K562 (cell line): ENCODE measurements around the gene CNP. TPM values are rescaled to one million over a fixed set of nuclear protein-coding genes. Genes with fewer than 3 reads are reported as not detected.
A peak's percentile ranks its signal among the peaks of the same experiment; 100 is the strongest.
"Not testable (repeated sequence)": the region's sequence is repeated elsewhere in the genome, so short reads cannot be mapped to it uniquely, and the experiment has no call there.

Source experiments
- ATAC-seq: fragments of 200-7000 bp; cut with Tn5 transposase; 3 replicates; pipeline ENCODE4 v1.9.1; 2020; ENCODE audit warnings: moderate library complexity
- BruUV-seq: library from RNA; stranded (reverse); fragments of 400-500 nt; replicated peaks from 2 replicates; lab custom pipeline; 2021; lab: Mats Ljungman, UMichigan
- CTCF ChIA-PET: fragments of 300-600 bp; formaldehyde crosslinking; extraction: SDS; loops from one replicate; lab custom pipeline; 2021; ENCODE audit warnings: low intra/inter-chr PET ratio; lab: Yijun Ruan, JAX
- POLR2A ChIA-PET: fragments of 300-600, 350-650 bp; sonication (Branson Sonifier 250); formaldehyde crosslinking; extraction: SDS; loops from one replicate; lab custom pipeline; 2021; ENCODE audit warnings: antibody characterized with exemption, inconsistent platforms; lab: Yijun Ruan, JAX
- DNase-seq, 4 experiments: peaks; one replicate each; pipeline versions ENCODE4 v3.0.0 to v3.0.0-alpha.2; 2011 to 2018; ENCODE audit warnings: low spot score in 3 of 4, mixed read lengths in 3 of 4; ENCODE audit errors: extremely low read depth in 1 of 4
- FAIRE-seq: peaks from 2 replicates; lab custom pipeline; 2011; peaks lifted over from hg19 to GRCh38; lab: Jason Lieb, UNC
- H2AFZ ChIP-seq: 2 replicates; pipeline ENCODE4 v1.6.0; 2011; ENCODE audit warnings: low read depth, low read length, control low read depth, inconsistent platforms
- H3K27ac ChIP-seq: fragments of 200-600 bp; 3 replicates; pipeline ENCODE4 v1.8.0; 2011; ENCODE audit warnings: low read depth, mild to moderate bottlenecking, control low read depth, inconsistent platforms, low read length, moderate library complexity, mixed read lengths; ENCODE audit errors: extremely low read depth
- H3K27me3 ChIP-seq, 2 experiments: fragments of 300-600 bp in 1 of 2; 2 replicates in 1 of 2; 3 replicates in 1 of 2; pipeline versions ENCODE4 v1.6.0 to v1.8.0; 2011; ENCODE audit warnings: inconsistent platforms in 2 of 2, low read length in 2 of 2, mild to moderate bottlenecking in 1 of 2, mixed read lengths in 1 of 2, moderate library complexity in 1 of 2; ENCODE audit not compliant: control insufficient read depth in 2 of 2, insufficient read depth in 2 of 2
- H3K36me3 ChIP-seq: fragments of 300-600 bp; 3 replicates; pipeline ENCODE4 v1.8.0; 2011; ENCODE audit warnings: mild to moderate bottlenecking, low read length, inconsistent platforms; ENCODE audit not compliant: control insufficient read depth, insufficient read depth
- H3K4me1 ChIP-seq, 2 experiments: fragments of 200-600 bp in 1 of 2; replicated peaks in 1 of 2; 2 replicates in 1 of 2; 3 replicates in 1 of 2; pipeline versions ENCODE4 v1.5.1 to v1.8.0; 2011; ENCODE audit warnings: inconsistent platforms in 2 of 2, low read length in 2 of 2, mild to moderate bottlenecking in 1 of 2, mixed read lengths in 1 of 2, moderate library complexity in 1 of 2; ENCODE audit not compliant: control insufficient read depth in 2 of 2, insufficient read depth in 2 of 2
- H3K4me2 ChIP-seq: 2 replicates; pipeline ENCODE4 v1.6.1; 2011; ENCODE audit warnings: low read length, control low read depth, inconsistent platforms, mixed read lengths; ENCODE audit not compliant: insufficient read depth
- H3K4me3 ChIP-seq: fragments of 200-600 bp; sonication (generic), shearing (Covaris generic); 2 replicates; pipeline ENCODE4 v1.5.1; 2016; ENCODE audit warnings: control low read depth, inconsistent platforms
- H3K79me2 ChIP-seq: fragments of 200-600 bp; 3 replicates; pipeline ENCODE4 v1.8.0; 2011; ENCODE audit warnings: low read length, inconsistent platforms; ENCODE audit not compliant: control insufficient read depth, insufficient read depth
- H3K9ac ChIP-seq, 2 experiments: 2 replicates each; pipeline versions ENCODE4 v1.6.0 to v1.6.1; 2011; ENCODE audit warnings: low read depth in 2 of 2, low read length in 2 of 2, control low read depth in 1 of 2, inconsistent platforms in 1 of 2, mild to moderate bottlenecking in 1 of 2, mixed read lengths in 1 of 2; ENCODE audit not compliant: insufficient read depth in 1 of 2
- H3K9me1 ChIP-seq: one replicate; pipeline ENCODE4 v1.6.0; 2011; ENCODE audit warnings: inconsistent platforms, mild to moderate bottlenecking, low read length, moderate library complexity; ENCODE audit not compliant: control insufficient read depth, insufficient read depth
- H3K9me3 ChIP-seq: replicated peaks from 2 replicates; pipeline ENCODE4 v1.5.1; 2011; ENCODE audit warnings: low read depth, low read length, inconsistent platforms; ENCODE audit not compliant: control insufficient read depth, insufficient read depth
- H4K20me1 ChIP-seq: replicated peaks from 2 replicates; pipeline ENCODE4 v1.6.1; 2011; ENCODE audit warnings: low read length, inconsistent platforms, mixed read lengths; ENCODE audit not compliant: control insufficient read depth, insufficient read depth
- ASH1L ChIP-seq: fragments of 450-650 bp; IDR thresholded peaks from 2 replicates; pipeline ENCODE4 v1.6.1; 2018; ENCODE audit warnings: borderline replicate concordance, mild to moderate bottlenecking, low read depth; ENCODE audit not compliant: partially characterized antibody
- CTCFL ChIP-seq: IDR thresholded peaks from 2 replicates; pipeline ENCODE4 v1.6.1; 2011; ENCODE audit warnings: borderline replicate concordance, low read depth, mild to moderate bottlenecking, moderate library complexity, low read length; ENCODE audit not compliant: insufficient read depth, poor library complexity, severe bottlenecking
- NFYB ChIP-seq: IDR thresholded peaks from 2 replicates; pipeline ENCODE4 v1.6.1; 2011; ENCODE audit warnings: mild to moderate bottlenecking, moderate library complexity; ENCODE audit not compliant: insufficient read length; ENCODE audit errors: extremely low read depth
- PKNOX1 ChIP-seq: fragments of 450-650 bp; IDR thresholded peaks from 2 replicates; pipeline ENCODE4 v1.6.1; 2016
- RBM25 ChIP-seq: fragments of 200-400 bp; formaldehyde crosslinking; IDR thresholded peaks from 2 replicates; pipeline ENCODE4 v1.6.1; 2018; ENCODE audit warnings: low read length, low read depth, moderate library complexity; ENCODE audit not compliant: severe bottlenecking
- RFX1 ChIP-seq: fragments of 450-650 bp; IDR thresholded peaks from 2 replicates; pipeline ENCODE4 v1.6.1; 2016; ENCODE audit warnings: mild to moderate bottlenecking, moderate library complexity
- TFAM ChIP-seq: fragments of 250-450 bp; sonication (Bioruptor Pico); conservative IDR thresholded peaks from 2 replicates; pipeline ENCODE4 v1.5.0; 2021; ENCODE audit warnings: mild to moderate bottlenecking, moderate library complexity
- ZNF311 ChIP-seq: fragments of 250-450 bp; sonication (Bioruptor Pico); IDR thresholded peaks from 2 replicates; pipeline ENCODE4 v1.4.0; 2020; ENCODE audit warnings: mild to moderate bottlenecking, moderate library complexity
- WGBS: fragments of 100-300 bp; shearing (Covaris generic); methylation state at CpG from one replicate; pipeline ENCODE4 v1.1.6; 2016; ENCODE audit warnings: low coverage, mixed read lengths; ENCODE audit not compliant: insufficient coverage; ENCODE audit errors: missing lambda C conversion rate; 5-methylcytosine and 5-hydroxymethylcytosine counted together
- in situ Hi-C: fragments of 300-500 bp; cut with MboI; formaldehyde crosslinking; loops from 4 replicates; pipeline ENCODE4 v1.15.0; 2018; ENCODE audit warnings: inconsistent platforms, mixed read lengths
- intact Hi-C: fragments of 100-400 bp; cut with micrococcal nuclease; formaldehyde crosslinking; loops from 2 replicates; pipeline ENCODE4 v1.14.2; 2022
- polyA plus RNA-seq, 8 experiments: library from polyadenylated mRNA; depleted of rRNA in 4 of 8; stranded (reverse) in 5 of 8; unstranded in 3 of 8; fragments of >200 nt; fragmentation: Nextera tagmentation in 2 of 8; fragmentation: Illumina TruSeq in 1 of 8; extraction: Ambion mirVana in 2 of 8; extraction: Trizol in 1 of 8; gene quantifications; 2 replicates each; pipeline versions ENCODE4 v1.2.1 to v1.2.3, GENCODE V29; 2011 to 2014; ENCODE audit warnings: inconsistent platforms in 1 of 8, missing spikeins in 1 of 8
- total RNA-seq, 7 experiments: library from RNA; depleted of rRNA in 6 of 7; stranded (reverse); fragments of >200 nt in 6 of 7; fragmentation: Illumina TruSeq in 2 of 7; extraction: Trizol in 2 of 7; gene quantifications; 2 replicates each; pipeline versions ENCODE4 v1.2.1 to v1.2.3, GENCODE V29; 2011 to 2021; ENCODE audit warnings: low replicate concordance in 1 of 7

CNP gene
- total and polyA plus RNA-seq, 9 of the 15 experiments (the other 6 are each of a cell fraction or from before 2014, with no cell fraction given) = 1.7 to 52.0 (median 29.1) TPM

- no peak overlapping the region for H3K4me3 ChIP-seq
- ChIA-PET CTCF (no interaction called here), POLR2A (interaction anchor here (0.8 to 1.0 kb wide), 2 partner anchors 18 to 22 kb away, joined by 3 read pairs; no protein-coding TSS in a partner anchor)
- H2AFZ ChIP-seq = no peak overlapping the region
- 89% methylated on average over 3 of the region's 3 CpGs for WGBS
- FAIRE-seq = peak; percentile 60
- intact Hi-C loops (no loop called here), in situ Hi-C loops (no loop called here)
- no peaks in the 10 kb centered on the region for H3K27me3 ChIP-seq
- no peak overlapping the region for H3K4me2 ChIP-seq
- BruUV-seq = no TSS peak
- H3K27ac ChIP-seq = peak overlapping the region; percentile 29; the same call in 2 of the 3 replicates
- H3K79me2 ChIP-seq = peaks cover 98% of the 10 kb centered on the region
- peak; percentile 58 to 95 (median 92) for DNase-seq
- H3K9ac ChIP-seq = peak overlapping the region in 1 of 2 experiments; percentile 2; a peak in 1 of 4 replicates
- peaks cover 22% of the 10 kb centered on the region for H4K20me1 ChIP-seq
- peaks cover 60% of the 10 kb centered on the region for H3K36me3 ChIP-seq
- peaks cover 5 to 24% of the 10 kb centered on the region in 2 experiments; a peak in 3 of 5 replicates for H3K4me1 ChIP-seq
- ATAC-seq = peak; percentile 73
- no peaks in the 10 kb centered on the region for H3K9me3 ChIP-seq
- H3K9me1 ChIP-seq = no peaks in the 10 kb centered on the region
- peak; percentile 52 for TF ChIP-seq ASH1L
- TF ChIP-seq TFAM (CRISPR knock-in tag) = no peak
- TF ChIP-seq RFX1 = peak; percentile 20; the same call in 1 of the 2 replicates
- peak; percentile 18 for TF ChIP-seq RBM25
- peak; percentile 33 for TF ChIP-seq NFYB
- no peak for TF ChIP-seq ZNF311 (CRISPR knock-in tag)
- TF ChIP-seq PKNOX1 = peak; percentile 41; the same call in 1 of the 2 replicates
- no peak for TF ChIP-seq CTCFL
Measured at GRCh38 chr17:42010898-42011516, 44.4 kb downstream of the CNP start.

GRCh38 chr17:42012363-42012762 is 45.8 kb downstream of the CNP start:
- FAIRE-seq, H3K9me3 ChIP-seq, DNase-seq, H2AFZ ChIP-seq, H3K27me3 ChIP-seq, H3K4me2 ChIP-seq, ATAC-seq, intact Hi-C loops, CTCF ChIA-PET, H3K27ac ChIP-seq, H3K4me3 ChIP-seq, H3K9ac ChIP-seq, H3K9me1 ChIP-seq, in situ Hi-C loops, BruUV-seq: not testable (repeated sequence)
- WGBS = 71% methylated on average over 4 of the region's 4 CpGs
- POLR2A ChIA-PET = interaction anchor here (0.7 to 2.8 kb wide), 4 partner anchors 14 to 46 kb away, joined by 3 to 7 read pairs (median 3); partner anchors contain the start of gene CNP
- peaks cover 26% of the 10 kb centered on the region for H4K20me1 ChIP-seq
- peaks cover 97% of the 10 kb centered on the region for H3K79me2 ChIP-seq
- H3K4me1 ChIP-seq = peaks cover 5 to 26% of the 10 kb centered on the region in 2 experiments; a peak in 3 of 5 replicates
- H3K36me3 ChIP-seq = peaks cover 63% of the 10 kb centered on the region
